Astrocyte (in vitro differentiated cells and primary cell): ENCODE results near the gene HSD3B2. TPM values are rescaled to one million over a fixed set of nuclear protein-coding genes. Genes with fewer than 3 reads are reported as not detected.

Experiments used
- DNase-seq: peaks from one replicate; pipeline ENCODE4 v3.0.0-alpha.2; 2010; ENCODE audit warnings: low read depth
- FAIRE-seq: peaks from 2 replicates; lab custom pipeline; 2011; peaks lifted over from hg19 to GRCh38; lab: Jason Lieb, UNC
- H2AFZ ChIP-seq: 2 replicates; pipeline ENCODE4 v1.6.0; 2012; ENCODE audit warnings: low read depth, low read length, inconsistent platforms
- H3K27ac ChIP-seq: 2 replicates; pipeline ENCODE4 v1.5.1; 2011; ENCODE audit warnings: low read depth, low read length, inconsistent platforms
- H3K27me3 ChIP-seq: 2 replicates; pipeline ENCODE4 v1.6.0; 2011; ENCODE audit warnings: low read length, inconsistent platforms; ENCODE audit not compliant: insufficient read depth
- H3K36me3 ChIP-seq: 2 replicates; pipeline ENCODE4 v1.5.1; 2011; ENCODE audit warnings: low read length, inconsistent platforms; ENCODE audit not compliant: insufficient read depth
- H3K4me1 ChIP-seq: 2 replicates; pipeline ENCODE4 v1.5.1; 2011; ENCODE audit warnings: low read length, inconsistent platforms; ENCODE audit not compliant: insufficient read depth
- H3K4me2 ChIP-seq: 2 replicates; pipeline ENCODE4 v1.6.0; 2012; ENCODE audit warnings: low read length, inconsistent platforms
- H3K4me3 ChIP-seq: 2 replicates; pipeline ENCODE4 v1.5.1; 2011; ENCODE audit warnings: low read depth, mild to moderate bottlenecking, low read length, inconsistent platforms; ENCODE audit not compliant: insufficient read depth
- H3K79me2 ChIP-seq: 2 replicates; pipeline ENCODE4 v1.6.0; 2012; ENCODE audit warnings: mild to moderate bottlenecking, low read length, inconsistent platforms; ENCODE audit not compliant: insufficient read depth
- H3K9ac ChIP-seq: 2 replicates; pipeline ENCODE4 v1.6.0; 2012; ENCODE audit warnings: mild to moderate bottlenecking, low read length, inconsistent platforms
- H3K9me3 ChIP-seq: 2 replicates; pipeline ENCODE4 v1.5.1; 2012; ENCODE audit warnings: low read depth, mild to moderate bottlenecking, low read length, inconsistent platforms; ENCODE audit not compliant: insufficient read depth
- H4K20me1 ChIP-seq: 2 replicates; pipeline ENCODE4 v1.6.0; 2012; ENCODE audit warnings: low read length, inconsistent platforms; ENCODE audit not compliant: insufficient read depth
- H3K27ac Mint-ChIP-seq: one replicate; pipeline ENCODE4 v1.8.0; 2021; ENCODE audit warnings: mild to moderate bottlenecking, mixed read lengths; ENCODE audit not compliant: unreplicated experiment
- H3K27me3 Mint-ChIP-seq: one replicate; pipeline ENCODE4 v1.8.0; 2021; ENCODE audit warnings: low read depth, mixed read lengths; ENCODE audit not compliant: unreplicated experiment
- H3K36me3 Mint-ChIP-seq: one replicate; pipeline ENCODE4 v1.8.0; 2021; ENCODE audit warnings: low read depth, mixed read lengths; ENCODE audit not compliant: unreplicated experiment
- H3K4me1 Mint-ChIP-seq: one replicate; pipeline ENCODE4 v1.8.0; 2021; ENCODE audit warnings: low read depth, mixed read lengths; ENCODE audit not compliant: unreplicated experiment
- H3K4me3 Mint-ChIP-seq: one replicate; pipeline ENCODE4 v1.8.0; 2021; ENCODE audit warnings: mild to moderate bottlenecking, moderate library complexity, mixed read lengths; ENCODE audit not compliant: unreplicated experiment
- H3K9me3 Mint-ChIP-seq: one replicate; pipeline ENCODE4 v1.8.0; 2021; ENCODE audit warnings: mild to moderate bottlenecking, mixed read lengths; ENCODE audit not compliant: unreplicated experiment
- CTCF ChIP-seq: IDR thresholded peaks from 2 replicates; pipeline ENCODE4 v1.5.1; 2011; ENCODE audit warnings: low read depth, mild to moderate bottlenecking, inconsistent platforms, low read length, moderate library complexity; ENCODE audit not compliant: insufficient read depth
- EZH2 ChIP-seq: IDR thresholded peaks from 2 replicates; pipeline ENCODE4 v1.6.1; 2012; ENCODE audit warnings: mild to moderate bottlenecking, low read length, inconsistent platforms; ENCODE audit not compliant: insufficient read depth
- total RNA-seq: library from RNA; stranded (reverse); gene quantifications from 2 replicates; pipeline ENCODE4 v1.2.1, GENCODE V29; 2021

Gene HSD3B2
- total RNA-seq, 1 donor from 2014 or later: not detected

- peaks cover 7% of the 10 kb centered on the region for H3K27me3 ChIP-seq
- Mint-ChIP-seq H3K4me1 (peaks cover 24% of the 10 kb centered on the region), H3K4me3 (no peak overlapping the region), H3K9me3 (no peaks in the 10 kb centered on the region), H3K27ac (no peak overlapping the region), H3K36me3 (no peaks in the 10 kb centered on the region), H3K27me3 (peaks cover 12% of the 10 kb centered on the region)
- H3K4me3 ChIP-seq: no peak overlapping the region
- no peaks in the 10 kb centered on the region for H3K4me1 ChIP-seq
- no peaks in the 10 kb centered on the region for H3K9me3 ChIP-seq
- H4K20me1 ChIP-seq: no peaks in the 10 kb centered on the region
- TF ChIP-seq EZH2: no peak
- TF ChIP-seq CTCF: no peak
- H3K79me2 ChIP-seq: no peaks in the 10 kb centered on the region
- FAIRE-seq: no peak
- H3K36me3 ChIP-seq: no peaks in the 10 kb centered on the region
- no peak overlapping the region for H3K4me2 ChIP-seq
- no peak overlapping the region for H3K9ac ChIP-seq
- no peak for DNase-seq
- H3K27ac ChIP-seq: no peak overlapping the region
- H2AFZ ChIP-seq: no peak overlapping the region
Observed at GRCh38 chr1:119372503-119373086, 42.4 kb upstream of the HSD3B2 start.

- H3K36me3 Mint-ChIP-seq: no peaks in the 10 kb centered on the region
- Histone ChIP-seq H3K27ac (no peak overlapping the region), H3K36me3 (no peaks in the 10 kb centered on the region), H4K20me1 (no peaks in the 10 kb centered on the region), H3K4me2 (peak overlapping the region; percentile 2), H3K4me1 (no peaks in the 10 kb centered on the region), H2AFZ (no peak overlapping the region), H3K9ac (no peak overlapping the region), H3K9me3 (no peaks in the 10 kb centered on the region), H3K79me2 (no peaks in the 10 kb centered on the region), H3K4me3 (no peak overlapping the region), H3K27me3 (peaks cover 7% of the 10 kb centered on the region)
- H3K27ac Mint-ChIP-seq: no peak overlapping the region
- no peaks in the 10 kb centered on the region for H3K9me3 Mint-ChIP-seq
- peak; percentile 55 for FAIRE-seq
- peak; percentile 21 for DNase-seq
- no peak for TF ChIP-seq EZH2
- TF ChIP-seq CTCF: no peak
- peaks cover 9% of the 10 kb centered on the region for H3K27me3 Mint-ChIP-seq
- H3K4me3 Mint-ChIP-seq: no peak overlapping the region
- H3K4me1 Mint-ChIP-seq: peaks cover 24% of the 10 kb centered on the region
Observed at GRCh38 chr1:119373465-119373864, 41.5 kb upstream of the HSD3B2 start.

GRCh38 chr1:119374208-119374874 is 40.6 kb upstream of the HSD3B2 start:
- Histone ChIP-seq H3K4me3 (no peak overlapping the region), H4K20me1 (no peaks in the 10 kb centered on the region), H3K27me3 (peaks cover 7% of the 10 kb centered on the region), H3K4me2 (no peak overlapping the region), H3K27ac (no peak overlapping the region), H2AFZ (no peak overlapping the region), H3K36me3 (no peaks in the 10 kb centered on the region), H3K9ac (no peak overlapping the region), H3K9me3 (no peaks in the 10 kb centered on the region), H3K4me1 (no peaks in the 10 kb centered on the region), H3K79me2 (no peaks in the 10 kb centered on the region)
- DNase-seq (peak; percentile 1), FAIRE-seq (no peak)
- H3K9me3 Mint-ChIP-seq: no peaks in the 10 kb centered on the region
- peak overlapping the region; percentile 56 for H3K27ac Mint-ChIP-seq
- H3K36me3 Mint-ChIP-seq: no peaks in the 10 kb centered on the region
- no peak for TF ChIP-seq CTCF
- no peak overlapping the region for H3K4me3 Mint-ChIP-seq
- H3K27me3 Mint-ChIP-seq: peaks cover 8% of the 10 kb centered on the region
- H3K4me1 Mint-ChIP-seq: peaks cover 24% of the 10 kb centered on the region
